ENCODE data around the gene SASS6. TPM values are rescaled to one million over a fixed set of nuclear protein-coding genes. Genes with fewer than 3 reads are reported as not detected.

Gene SASS6
- total RNA-seq, 1 experiment from 2014 or later = 9.0 TPM

DNA sequence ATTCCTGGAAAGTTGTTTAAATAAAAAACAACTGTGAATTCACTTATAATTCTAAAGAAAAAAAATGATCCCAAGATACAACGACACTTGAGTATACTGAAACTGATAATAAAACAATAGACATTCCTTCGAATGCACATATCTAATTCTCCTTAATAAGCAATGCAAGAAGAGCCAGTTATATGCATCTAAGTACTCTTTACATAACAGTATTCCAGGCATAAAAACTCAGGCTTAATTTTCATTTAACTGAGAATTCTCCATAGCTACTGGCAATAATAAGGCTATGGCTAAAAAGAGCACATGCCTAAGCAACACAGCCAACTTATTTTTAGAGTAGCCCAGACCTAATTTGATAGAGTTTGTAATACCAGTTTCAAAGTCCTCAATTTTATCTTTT, 31.2 kb downstream of the SASS6 start:
- DNase-seq (no peak), ATAC-seq (no peak)
- no TSS peak for BruUV-seq (replicated peaks)
- Histone ChIP-seq H2AFZ (ENCODE audit: low read length) (no peak overlapping the region), H3K9me3 (ENCODE audit: low read length) (no peaks in the 10 kb centered on the region), H3K4me3 (ENCODE audit: low read length) (no peak overlapping the region), H3K4me1 (ENCODE audit: insufficient read depth, low read length) (no peaks in the 10 kb centered on the region), H3K9ac (ENCODE audit: low read length) (no peak overlapping the region), H3K27ac (ENCODE audit: low read length) (no peak overlapping the region), H3F3A (ENCODE audit: low read length, unreplicated experiment) (no peaks in the 10 kb centered on the region), H3K9me2 (replicated peaks; ENCODE audit: low read length) (no peaks in the 10 kb centered on the region), H3K4me2 (ENCODE audit: low read length) (no peak overlapping the region), H3K27me3 (ENCODE audit: low read length) (no peaks in the 10 kb centered on the region), H4K20me1 (ENCODE audit: low read length) (no peaks in the 10 kb centered on the region), H3K79me2 (ENCODE audit: low read length) (no peaks in the 10 kb centered on the region), H3K36me3 (ENCODE audit: low read depth, low read length) (peaks cover 58% of the 10 kb centered on the region)
- ChIA-PET CTCF (no interaction called here), POLR2A (ENCODE audit: unreplicated experiment) (no interaction called here)
- no peak for TF ChIP-seq EZH2phosphoT487 (IDR thresholded peaks at IDR 0.05; ENCODE audit: borderline replicate concordance, low read length)
- TF ChIP-seq, protein P1, sequence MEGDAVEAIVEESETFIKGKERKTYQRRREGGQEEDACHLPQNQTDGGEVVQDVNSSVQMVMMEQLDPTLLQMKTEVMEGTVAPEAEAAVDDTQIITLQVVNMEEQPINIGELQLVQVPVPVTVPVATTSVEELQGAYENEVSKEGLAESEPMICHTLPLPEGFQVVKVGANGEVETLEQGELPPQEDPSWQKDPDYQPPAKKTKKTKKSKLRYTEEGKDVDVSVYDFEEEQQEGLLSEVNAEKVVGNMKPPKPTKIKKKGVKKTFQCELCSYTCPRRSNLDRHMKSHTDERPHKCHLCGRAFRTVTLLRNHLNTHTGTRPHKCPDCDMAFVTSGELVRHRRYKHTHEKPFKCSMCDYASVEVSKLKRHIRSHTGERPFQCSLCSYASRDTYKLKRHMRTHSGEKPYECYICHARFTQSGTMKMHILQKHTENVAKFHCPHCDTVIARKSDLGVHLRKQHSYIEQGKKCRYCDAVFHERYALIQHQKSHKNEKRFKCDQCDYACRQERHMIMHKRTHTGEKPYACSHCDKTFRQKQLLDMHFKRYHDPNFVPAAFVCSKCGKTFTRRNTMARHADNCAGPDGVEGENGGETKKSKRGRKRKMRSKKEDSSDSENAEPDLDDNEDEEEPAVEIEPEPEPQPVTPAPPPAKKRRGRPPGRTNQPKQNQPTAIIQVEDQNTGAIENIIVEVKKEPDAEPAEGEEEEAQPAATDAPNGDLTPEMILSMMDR (conservative IDR thresholded peaks at IDR 0.05; ENCODE audit: low read depth, low read length) = no peak
- no peak for TF ChIP-seq EZH2 (IDR thresholded peaks at IDR 0.05; ENCODE audit: low read length, unreplicated experiment)
- intact Hi-C loops (cut with micrococcal nuclease) = no loop called here

DNA sequence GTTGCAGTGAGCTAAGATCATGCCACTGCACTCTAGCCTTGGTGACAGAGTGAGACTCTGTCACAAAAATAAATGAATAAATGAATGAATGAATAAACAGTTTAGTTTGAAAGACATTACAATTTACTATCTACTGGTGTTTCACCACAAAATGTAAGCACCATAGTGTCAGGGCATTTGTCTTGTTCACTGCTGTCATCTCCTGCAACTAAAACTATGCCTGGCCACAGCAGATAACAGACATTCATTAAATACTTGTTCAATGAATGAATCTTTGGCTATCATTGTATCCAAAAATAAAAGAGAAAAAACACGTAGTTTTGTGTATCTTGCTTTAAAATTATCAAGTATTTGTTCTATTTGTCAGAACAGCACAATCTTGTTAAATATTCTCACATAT, 32.5 kb downstream of the SASS6 start:
- no peak for ATAC-seq
- TF ChIP-seq EZH2 (IDR thresholded peaks at IDR 0.05; ENCODE audit: low read length, unreplicated experiment) (no peak), EZH2phosphoT487 (IDR thresholded peaks at IDR 0.05; ENCODE audit: borderline replicate concordance, low read length) (no peak)
- Histone ChIP-seq H3K27ac (ENCODE audit: low read length) (no peak overlapping the region), H3K79me2 (ENCODE audit: low read length) (no peaks in the 10 kb centered on the region), H3K27me3 (ENCODE audit: low read length) (no peaks in the 10 kb centered on the region), H3K36me3 (ENCODE audit: low read depth, low read length) (peaks cover 55% of the 10 kb centered on the region), H3K9ac (ENCODE audit: low read length) (no peak overlapping the region), H3K4me2 (ENCODE audit: low read length) (no peak overlapping the region), H2AFZ (ENCODE audit: low read length) (no peak overlapping the region), H3K4me1 (ENCODE audit: insufficient read depth, low read length) (no peaks in the 10 kb centered on the region), H3K9me3 (ENCODE audit: low read length) (no peaks in the 10 kb centered on the region), H3K9me2 (replicated peaks; ENCODE audit: low read length) (no peaks in the 10 kb centered on the region), H3F3A (ENCODE audit: low read length, unreplicated experiment) (no peaks in the 10 kb centered on the region), H3K4me3 (ENCODE audit: low read length) (no peak overlapping the region), H4K20me1 (ENCODE audit: low read length) (no peaks in the 10 kb centered on the region)
- ChIA-PET CTCF (no interaction called here), POLR2A (ENCODE audit: unreplicated experiment) (no interaction called here)
- no peak for DNase-seq
- intact Hi-C loops (cut with micrococcal nuclease) = no loop called here
- BruUV-seq (replicated peaks) = no TSS peak

DNA sequence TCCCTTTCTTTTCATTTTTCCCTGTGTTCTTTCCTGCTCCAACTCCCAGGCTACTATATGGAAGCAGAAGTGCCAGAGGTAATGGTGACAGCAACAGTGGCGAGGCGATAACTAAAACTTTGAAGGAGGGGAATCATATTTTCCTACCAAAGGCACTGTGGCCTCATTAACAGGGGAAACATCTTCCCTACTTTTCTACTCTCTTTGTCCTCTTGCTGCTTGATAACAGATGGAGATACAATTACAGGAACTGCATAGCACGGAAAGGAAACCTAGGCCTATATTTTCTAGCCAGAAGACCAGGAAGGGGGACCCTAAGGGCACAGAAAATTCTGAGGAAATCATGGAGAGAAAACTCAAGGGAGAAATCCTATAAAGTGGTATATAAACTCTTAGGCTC, 42.3 kb downstream of the SASS6 start:
- Histone ChIP-seq H3K9me3 (ENCODE audit: low read length) (no peaks in the 10 kb centered on the region), H3K9ac (ENCODE audit: low read length) (no peak overlapping the region), H3K79me2 (ENCODE audit: low read length) (no peaks in the 10 kb centered on the region), H2AFZ (ENCODE audit: low read length) (no peak overlapping the region), H3K9me2 (replicated peaks; ENCODE audit: low read length) (no peaks in the 10 kb centered on the region), H3K36me3 (ENCODE audit: low read depth, low read length) (peaks cover 13% of the 10 kb centered on the region; the same call in 1 of the 2 replicates), H3K4me3 (ENCODE audit: low read length) (no peak overlapping the region), H3F3A (ENCODE audit: low read length, unreplicated experiment) (no peaks in the 10 kb centered on the region), H4K20me1 (ENCODE audit: low read length) (no peaks in the 10 kb centered on the region), H3K27me3 (ENCODE audit: low read length) (no peaks in the 10 kb centered on the region), H3K4me2 (ENCODE audit: low read length) (no peak overlapping the region), H3K4me1 (ENCODE audit: insufficient read depth, low read length) (no peaks in the 10 kb centered on the region), H3K27ac (ENCODE audit: low read length) (no peak overlapping the region)
- ChIA-PET CTCF (no interaction called here), POLR2A (ENCODE audit: unreplicated experiment) (no interaction called here)
- BruUV-seq (replicated peaks) = no TSS peak
- no peak for DNase-seq
- intact Hi-C loops (cut with micrococcal nuclease) = no loop called here
- TF ChIP-seq EZH2phosphoT487 (IDR thresholded peaks at IDR 0.05; ENCODE audit: borderline replicate concordance, low read length) (no peak), EZH2 (IDR thresholded peaks at IDR 0.05; ENCODE audit: low read length, unreplicated experiment) (no peak)
- TF ChIP-seq, protein P1 (conservative IDR thresholded peaks at IDR 0.05; ENCODE audit: low read depth, low read length) = no peak
- no peak for ATAC-seq
